Measurements from ENCODE around the gene MAOA.
"Not testable (repeated sequence)": the region's sequence is repeated elsewhere in the genome, so short reads cannot be mapped to it uniquely, and the experiment has no call there.

The MAOA gene

GRCh38 chrX:43661521-43662240, 5.6 kb downstream of the MAOA start:
- FAIRE-seq (no peak), DNase-seq (ENCODE audit: insufficient read length, low spot score) (no peak)

GRCh38 chrX:43663173-43663572, 7.1 kb downstream of the MAOA start:
- DNase-seq (ENCODE audit: insufficient read length, low spot score) (no peak), FAIRE-seq (no peak)

- no peak for DNase-seq (ENCODE audit: insufficient read length, low spot score)
- no peak for FAIRE-seq
Measured at GRCh38 chrX:43664258-43664657, 8.2 kb downstream of the MAOA start.

- DNase-seq (ENCODE audit: insufficient read length, low spot score): no peak
- FAIRE-seq: no peak
Measured at GRCh38 chrX:43664708-43665107, 8.6 kb downstream of the MAOA start.

- no peak for DNase-seq (ENCODE audit: insufficient read length, low spot score)
- no peak for FAIRE-seq
Measured at GRCh38 chrX:43666311-43666912, 10.3 kb downstream of the MAOA start.

GRCh38 chrX:43675965-43676628, 20.0 kb downstream of the MAOA start:
- not testable (repeated sequence) for DNase-seq (ENCODE audit: insufficient read length, low spot score); FAIRE-seq

GRCh38 chrX:43676971-43677572, 21.0 kb downstream of the MAOA start:
- FAIRE-seq: no peak
- DNase-seq (ENCODE audit: insufficient read length, low spot score): no peak

- no peak for DNase-seq (ENCODE audit: insufficient read length, low spot score)
- no peak for FAIRE-seq
Measured at GRCh38 chrX:43677993-43678392, 21.9 kb downstream of the MAOA start.

- FAIRE-seq: no peak
- DNase-seq (ENCODE audit: insufficient read length, low spot score): no peak
Measured at GRCh38 chrX:43679058-43679457, 23.0 kb downstream of the MAOA start.

- FAIRE-seq (no peak), DNase-seq (ENCODE audit: insufficient read length, low spot score) (no peak)
Measured at GRCh38 chrX:43679778-43680177, 23.7 kb downstream of the MAOA start.

GRCh38 chrX:43682726-43683125, 26.6 kb downstream of the MAOA start:
- DNase-seq (ENCODE audit: insufficient read length, low spot score): no peak
- no peak for FAIRE-seq

GRCh38 chrX:43685221-43685620, 29.1 kb downstream of the MAOA start:
- FAIRE-seq: no peak
- no peak for DNase-seq (ENCODE audit: insufficient read length, low spot score)

- DNase-seq (ENCODE audit: insufficient read length, low spot score): no peak
- FAIRE-seq: no peak
Measured at GRCh38 chrX:43688586-43688985, 32.5 kb downstream of the MAOA start.

- no peak for DNase-seq (ENCODE audit: insufficient read length, low spot score)
- FAIRE-seq: no peak
Measured at GRCh38 chrX:43693602-43694406, 37.7 kb downstream of the MAOA start.

GRCh38 chrX:43699475-43699874, 43.4 kb downstream of the MAOA start:
- no peak for FAIRE-seq
- DNase-seq (ENCODE audit: insufficient read length, low spot score): no peak

GRCh38 chrX:43702079-43702524, 46.0 kb downstream of the MAOA start:
- no peak for FAIRE-seq
- no peak for DNase-seq (ENCODE audit: insufficient read length, low spot score)

- FAIRE-seq (no peak), DNase-seq (ENCODE audit: insufficient read length, low spot score) (no peak)
Measured at GRCh38 chrX:43702660-43703059, 46.6 kb downstream of the MAOA start.

- peak; percentile 26 for DNase-seq (ENCODE audit: insufficient read length, low spot score)
Measured at GRCh38 chrX:43703211-43703791, 47.2 kb downstream of the MAOA start.

GRCh38 chrX:43706786-43707370, 50.8 kb downstream of the MAOA start:
- no peak for FAIRE-seq

More at GRCh38 chrX:43703211-43703791, 47.2 kb downstream of the MAOA start:
- FAIRE-seq: peak; percentile 64

More at GRCh38 chrX:43706786-43707370, 50.8 kb downstream of the MAOA start:
- no peak for DNase-seq (ENCODE audit: insufficient read length, low spot score)
